SU-DHL-6 (cell line): Measurements from ENCODE around the gene MARK1.

Source experiments
- CTCF ChIP-seq: fragments of 200-600 bp; sonication (generic); IDR thresholded peaks from one replicate; pipeline ENCODE4 v1.5.1; 2017; ENCODE audit warnings: antibody characterized with exemption, mild to moderate bottlenecking, low read length, moderate library complexity; ENCODE audit not compliant: insufficient read depth, poor library complexity, severe bottlenecking
- EZH2phosphoT487 ChIP-seq: fragments of 200-600 bp; sonication (generic), shearing (Covaris generic); conservative IDR thresholded peaks from 2 replicates; pipeline ENCODE4 v1.6.1; 2018; ENCODE audit warnings: mild to moderate bottlenecking, antibody characterized with exemption, low read length, moderate library complexity, mixed read lengths

DNA sequence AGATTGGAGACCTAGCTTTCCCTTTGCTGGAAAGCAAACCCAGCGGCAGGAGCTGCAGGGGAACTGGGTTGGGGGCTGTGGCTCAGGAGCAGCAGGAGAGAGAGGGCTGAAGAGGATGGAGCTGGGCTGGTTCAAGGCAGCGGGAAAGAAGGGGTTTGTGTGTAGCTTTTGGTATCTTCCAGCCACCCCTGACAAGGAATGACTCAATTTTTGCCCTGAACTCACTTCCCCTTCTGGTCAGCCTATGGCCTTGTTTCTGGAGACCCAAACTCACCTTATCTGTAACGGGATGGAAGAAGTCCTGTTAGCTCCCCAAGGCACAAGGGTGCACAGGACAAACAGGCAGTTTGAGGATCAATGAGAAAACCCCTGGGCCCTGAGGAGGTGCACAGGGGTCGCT, 175.4 kb downstream of the MARK1 start:
- TF ChIP-seq CTCF (no peak), EZH2phosphoT487 (no peak)
